Germinal center (tissue), 1 donor: ENCODE data around the gene CTSW.
"Not testable (repeated sequence)": the region's sequence is repeated elsewhere in the genome, so short reads cannot be mapped to it uniquely, and the experiment has no call there.

Source experiments
- DNase-seq: peaks from one replicate; pipeline ENCODE4 v3.0.0; 2012; ENCODE audit warnings: mixed read lengths, low spot score

The CTSW gene

DNA sequence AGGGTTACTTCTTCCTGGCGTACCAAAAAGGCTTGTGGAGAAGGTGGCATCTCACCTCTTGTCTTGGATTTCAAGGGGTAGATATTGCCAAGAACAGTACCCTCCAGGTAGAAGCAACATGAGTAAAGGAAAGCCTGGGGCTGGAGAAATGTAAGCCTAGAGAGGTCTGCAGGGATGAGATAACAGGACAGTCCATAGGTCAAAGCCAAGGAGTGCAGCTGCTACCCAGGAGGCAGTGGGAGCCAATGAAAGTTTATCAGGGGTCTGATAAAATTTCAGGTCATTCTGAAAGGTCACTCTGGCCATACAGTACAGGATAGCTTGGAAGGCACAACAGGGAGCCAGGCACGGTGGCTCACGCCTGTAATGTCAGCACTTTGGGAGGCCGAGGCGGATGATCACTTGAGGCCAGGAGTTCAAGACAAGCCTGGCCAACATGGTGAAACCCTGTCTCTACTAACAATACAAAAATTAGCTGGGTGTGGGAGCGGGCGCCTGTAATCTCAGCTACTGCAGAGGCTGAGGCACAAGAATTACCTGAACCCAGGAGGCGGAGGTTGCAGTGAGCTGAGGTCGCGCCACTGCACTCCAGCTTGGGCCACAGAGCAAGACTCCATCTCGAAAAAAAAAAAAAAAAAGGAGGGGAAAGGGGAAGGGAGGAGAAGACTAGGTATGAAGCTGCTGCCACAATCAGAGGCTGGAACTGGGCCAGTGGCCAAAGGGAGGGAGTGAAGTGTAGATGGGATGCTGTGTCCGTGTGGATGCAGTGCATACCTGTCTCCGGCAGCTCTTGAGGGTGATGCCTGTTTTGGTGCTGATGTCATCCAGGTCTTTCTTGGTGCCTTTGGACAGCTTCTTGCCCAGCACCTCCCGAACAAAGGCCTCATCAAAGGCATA is 7.4 kb downstream of the CTSW start:
- no peak for DNase-seq

DNA sequence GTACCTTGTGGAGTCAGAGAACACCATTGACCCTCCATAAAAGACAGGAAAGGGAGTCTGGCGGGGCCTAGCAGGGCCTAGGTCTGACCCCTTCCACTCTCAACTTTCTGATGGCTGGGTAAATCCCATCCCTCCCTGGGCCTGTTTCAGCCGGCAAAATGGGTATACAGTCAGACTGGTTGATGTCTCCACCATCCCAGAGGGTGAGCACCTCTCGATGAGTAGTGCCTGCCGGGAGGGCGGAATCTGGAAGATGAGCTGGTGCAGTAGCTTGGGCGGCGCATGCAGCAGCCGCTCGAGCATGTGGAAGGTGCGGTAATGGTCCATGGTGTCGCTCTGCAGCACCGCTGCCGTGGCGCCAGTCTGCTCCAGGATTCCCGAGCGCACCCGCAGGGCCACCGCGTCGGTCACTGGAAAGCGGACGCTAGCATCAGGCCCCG is 8.1 kb downstream of the CTSW start:
- DNase-seq, result no peak

DNA sequence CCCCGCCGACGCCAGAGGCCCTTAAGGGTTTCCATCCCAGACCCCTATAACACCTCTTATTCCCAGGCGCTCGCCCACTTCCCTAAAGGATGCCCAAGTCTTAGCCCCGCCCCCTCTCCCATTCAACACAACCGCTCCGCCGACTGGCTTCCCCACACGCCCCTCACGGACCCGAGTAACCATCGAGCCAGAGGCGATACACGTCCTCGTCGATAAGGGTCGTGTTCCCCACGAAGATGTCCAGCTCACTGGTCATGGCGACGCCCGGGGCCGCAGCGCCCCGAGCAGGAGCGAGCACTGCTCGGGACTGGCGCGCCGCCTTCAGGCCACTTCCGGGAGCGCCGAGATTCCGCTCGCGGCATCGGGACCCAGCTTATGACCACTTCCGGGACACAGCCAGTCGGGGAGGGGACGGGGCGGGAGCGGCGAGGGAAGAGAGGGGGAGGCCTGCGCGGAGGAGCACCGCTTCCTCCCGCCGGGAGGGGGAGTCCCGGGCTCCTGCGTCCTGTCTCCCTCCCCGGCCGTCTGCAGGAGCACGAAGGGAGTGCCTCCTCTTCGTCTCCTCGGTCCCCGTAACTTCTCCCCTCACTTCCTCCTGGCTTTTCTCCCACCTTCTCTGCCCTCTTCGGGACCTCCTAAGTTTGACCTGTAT is 8.7 kb downstream of the CTSW start, which contains the start of gene FIBP:
TSS of gene FIBP (minus strand) at position 309 of the 652 bp plus-strand sequence. CDS start at position 256, 53 bp downstream.
- DNase-seq, result peak; percentile 96

- DNase-seq, result peak; percentile 97
Measured at GRCh38 chr11:65890324-65891218, 10.9 kb downstream of the CTSW start, which contains the start of gene CCDC85B. TSS of gene CCDC85B (plus strand) at chr11:65890673. CDS start at chr11:65890784, 111 bp downstream.

DNA sequence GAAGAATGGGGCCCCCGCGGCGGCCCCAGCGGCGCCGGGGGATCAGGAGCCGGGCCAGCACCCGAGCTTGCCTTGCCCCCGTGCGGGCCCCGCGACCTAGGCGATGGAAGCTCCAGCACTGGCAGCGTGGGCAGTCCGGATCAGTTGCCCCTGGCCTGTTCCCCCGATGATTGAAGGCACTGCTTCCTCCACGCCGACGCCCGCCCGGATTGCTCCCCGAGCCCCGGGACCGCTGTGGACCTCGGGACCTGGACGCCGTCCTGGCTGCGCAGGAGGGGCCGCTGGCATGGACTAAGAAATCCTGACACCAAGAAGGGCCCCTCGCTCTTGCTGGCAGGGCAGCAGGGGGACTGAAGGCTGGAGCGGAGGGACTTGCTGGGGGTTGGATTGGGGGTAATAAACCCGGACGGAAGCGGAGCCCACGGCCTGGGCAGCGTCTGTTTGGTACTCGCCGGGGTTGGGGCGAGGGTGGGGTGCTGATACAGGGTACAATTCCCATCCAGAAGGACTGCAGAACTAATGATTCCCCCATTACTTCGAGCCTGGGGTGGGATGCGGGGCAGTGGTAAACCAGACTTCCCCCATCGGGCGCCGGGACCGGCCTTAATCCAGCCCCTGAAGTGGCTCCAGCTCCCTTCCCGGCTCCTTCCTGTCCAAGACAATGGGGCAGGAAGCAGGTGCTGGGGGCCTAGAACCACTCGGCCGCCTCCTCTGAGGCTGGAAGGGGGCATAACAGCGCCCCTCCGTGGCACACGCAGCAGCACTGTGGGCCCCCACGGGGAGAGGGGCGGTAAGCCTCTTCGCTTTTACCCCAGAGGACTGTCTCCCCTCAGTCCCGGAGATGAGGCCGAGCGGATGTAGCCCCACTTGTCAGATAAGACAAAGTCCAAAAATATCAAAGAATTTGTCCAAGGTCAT is 11.8 kb downstream of the CTSW start:
- no peak for DNase-seq

GRCh38 chr11:65892137-65892540 is 12.5 kb downstream of the CTSW start:
- not testable (repeated sequence) for DNase-seq

DNA sequence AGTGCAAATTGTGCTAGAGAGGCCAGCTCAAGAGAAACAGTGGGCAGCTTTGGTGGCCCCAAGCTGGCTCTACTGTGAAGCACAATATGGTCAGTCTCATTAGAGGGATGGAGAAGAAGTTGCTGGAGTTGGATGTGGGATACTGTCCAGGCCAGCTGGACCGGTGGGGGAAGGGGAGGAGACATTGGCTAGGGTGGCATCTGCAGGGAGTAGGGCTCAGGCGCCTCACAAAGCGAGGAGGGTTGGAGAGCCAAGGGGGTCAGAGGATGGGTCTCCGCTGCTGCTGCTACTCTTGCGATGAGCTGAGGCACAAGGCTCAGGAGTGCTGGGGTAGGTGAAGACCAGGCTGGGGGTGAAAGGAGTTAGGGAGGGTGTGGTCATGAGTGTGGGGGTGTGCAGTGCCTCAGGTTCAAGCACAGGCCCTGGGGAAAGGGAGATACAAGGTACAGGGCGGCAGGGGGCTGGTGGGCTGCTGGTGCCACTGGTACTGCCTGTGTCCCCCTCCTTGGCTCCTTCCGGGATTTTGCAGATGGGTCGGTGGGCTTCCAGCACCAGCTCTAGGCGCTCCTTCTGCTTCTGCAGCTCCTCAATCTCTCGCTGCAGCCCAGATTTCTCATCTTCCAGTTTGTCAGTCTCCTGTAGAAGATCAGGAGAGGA is 13.2 kb downstream of the CTSW start:
- no peak for DNase-seq

GRCh38 chr11:65894034-65894591 is 14.5 kb downstream of the CTSW start:
- no peak for DNase-seq

DNA sequence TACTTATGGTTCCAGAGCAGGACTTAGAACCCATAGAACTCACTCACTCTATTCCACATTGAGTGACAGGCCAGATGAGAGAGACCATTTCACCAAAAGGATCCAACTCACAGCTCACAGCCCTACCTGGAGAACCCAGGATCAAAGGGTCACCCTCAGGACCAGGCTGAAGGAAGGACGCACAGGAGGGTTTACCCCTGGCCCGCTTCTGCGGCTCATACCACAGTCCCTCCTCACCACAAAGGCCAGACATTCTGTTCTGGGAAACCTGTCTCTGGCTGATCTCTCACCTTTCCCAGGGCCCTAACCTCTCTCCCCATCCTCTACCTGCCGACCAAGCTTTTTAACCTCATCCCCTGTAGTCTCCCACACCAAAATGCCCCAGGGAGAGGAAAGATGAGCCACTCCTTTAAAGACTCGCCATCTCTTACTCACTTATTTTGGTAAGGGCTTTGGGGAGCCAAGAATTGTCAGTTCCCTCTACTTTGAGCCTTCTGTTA is 15.9 kb downstream of the CTSW start:
- no peak for DNase-seq

GRCh38 chr11:65896034-65896999 is 16.7 kb downstream of the CTSW start:
- no peak for DNase-seq

DNA sequence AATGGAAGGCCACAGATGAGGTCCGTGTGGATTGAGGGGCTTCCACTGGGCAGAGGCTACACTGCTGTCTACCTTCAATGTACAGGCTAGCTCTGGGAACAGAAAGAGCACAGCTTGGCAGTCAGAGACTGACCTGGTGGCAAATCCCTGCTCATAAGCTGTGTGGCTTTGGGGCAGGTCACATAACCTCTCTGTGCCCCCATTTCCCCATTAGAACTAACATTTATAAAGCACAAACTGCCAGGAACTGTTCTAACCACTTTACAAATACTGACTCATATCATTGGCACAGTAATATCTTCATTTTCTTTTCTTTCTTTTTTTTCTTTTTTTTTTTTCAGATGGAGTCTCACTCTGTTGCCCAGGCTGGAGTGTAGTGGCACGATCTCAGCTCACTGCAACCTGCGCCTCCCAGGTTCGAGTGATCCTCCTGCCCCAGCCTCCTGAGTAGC is 17.4 kb downstream of the CTSW start:
- no peak for DNase-seq

DNA sequence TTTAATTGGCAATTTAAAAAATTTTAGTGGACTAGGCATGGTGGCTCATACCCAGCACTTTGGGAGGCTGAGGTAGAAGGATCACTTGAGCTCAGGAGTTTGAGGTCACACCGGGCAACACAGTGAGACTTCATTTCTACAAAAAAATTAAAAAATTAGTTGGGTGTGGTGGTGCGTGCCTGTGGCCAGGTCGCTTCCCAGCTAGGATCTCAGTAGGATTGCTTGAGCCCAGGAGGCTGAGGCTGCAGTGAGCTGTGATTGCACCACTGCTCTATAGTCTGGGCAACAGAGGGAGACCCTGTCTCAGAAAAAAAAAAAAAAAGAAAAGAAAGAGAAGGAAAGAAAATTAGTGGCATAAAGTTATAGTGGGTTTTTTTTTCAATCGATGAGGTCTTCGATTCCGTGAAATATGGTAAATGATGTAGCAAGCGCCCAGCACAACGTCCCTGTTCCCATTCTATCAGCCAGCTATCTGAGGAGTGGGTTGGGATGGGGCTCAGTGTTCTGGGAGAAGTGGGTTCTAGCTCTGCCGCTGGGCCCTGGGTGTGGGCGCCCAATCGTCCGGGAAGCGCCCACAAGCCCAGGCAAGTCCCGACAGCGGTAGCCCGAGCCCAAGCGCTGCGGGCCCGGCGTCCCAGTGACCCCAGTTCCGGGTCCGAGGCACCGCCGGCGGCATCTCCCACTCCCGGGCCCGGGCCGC is 19.2 kb downstream of the CTSW start:
- DNase-seq, result no peak

DNA sequence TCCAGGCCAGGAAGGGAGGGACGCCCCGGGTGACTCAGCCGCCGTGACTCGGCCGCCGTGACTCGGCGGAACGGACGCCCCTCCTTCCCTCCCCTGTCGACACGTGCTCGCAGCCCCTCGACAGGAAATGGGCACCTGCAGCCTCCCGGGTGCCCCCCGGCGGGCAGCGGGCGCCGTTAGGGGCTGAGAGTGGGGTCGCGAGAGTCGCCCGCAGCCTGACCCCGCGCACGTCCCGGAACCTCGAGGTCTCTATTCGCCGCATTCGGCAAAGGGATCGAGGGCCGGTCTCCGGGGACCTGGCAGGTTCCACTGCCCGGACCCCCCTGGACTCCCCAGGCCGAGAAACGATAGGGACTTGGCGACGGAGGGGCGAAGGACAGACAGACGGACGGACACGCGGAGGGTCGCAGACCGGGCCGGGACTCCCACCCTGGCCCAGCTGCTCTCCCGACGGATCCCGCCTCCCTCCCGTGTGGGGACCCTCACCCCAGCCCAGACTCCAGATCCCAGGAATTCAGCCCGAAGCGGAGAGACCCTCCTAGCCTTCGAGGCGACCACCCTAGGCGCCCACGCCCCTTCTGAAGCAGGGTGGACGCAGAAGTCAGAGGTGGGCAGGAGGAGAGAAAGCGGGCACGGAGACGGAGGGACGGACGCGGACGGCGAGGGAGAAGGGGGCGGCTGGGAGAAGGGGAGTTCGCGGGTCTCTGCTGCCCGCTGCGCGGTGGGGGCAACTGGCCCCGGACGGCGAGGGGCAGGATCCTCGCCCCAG is 19.9 kb downstream of the CTSW start:
- no peak for DNase-seq

DNA sequence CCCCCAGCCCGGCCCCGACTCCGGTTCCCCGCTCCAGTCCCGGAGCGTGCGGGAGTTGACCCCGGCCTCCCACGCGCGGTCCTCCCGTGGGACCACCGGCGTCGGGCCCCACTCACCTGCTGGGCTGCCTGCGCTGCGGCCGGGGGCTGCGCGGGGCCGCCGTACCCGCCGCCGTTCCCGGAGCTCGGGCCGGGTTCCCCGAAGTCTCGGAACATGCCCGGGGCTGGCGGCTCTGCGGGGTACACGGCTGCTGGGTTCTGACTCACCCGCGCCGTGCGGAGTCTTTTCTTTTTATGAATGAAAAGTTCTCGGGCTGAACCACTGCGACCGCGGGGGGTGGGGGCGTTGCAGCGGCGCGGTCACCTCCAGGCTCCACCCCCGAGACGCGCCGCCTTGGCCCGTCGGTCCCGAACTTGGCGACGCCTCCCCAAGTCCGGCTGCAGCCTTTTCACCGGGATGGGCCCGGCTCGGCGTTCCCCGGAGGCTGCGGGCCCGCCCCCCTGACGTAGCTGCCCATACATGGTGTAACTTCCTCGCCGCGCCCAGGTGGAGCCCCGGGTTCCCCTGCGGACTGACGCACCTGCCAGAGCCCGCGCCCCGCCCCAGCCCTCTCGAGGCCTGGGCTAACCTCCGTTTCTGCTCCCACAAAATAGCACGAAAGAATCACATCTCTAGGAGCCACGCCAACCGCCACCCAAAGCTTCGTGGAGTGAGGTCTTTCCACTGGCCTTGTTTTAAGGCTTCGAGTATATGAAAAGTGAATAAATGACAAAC is 20.7 kb downstream of the CTSW start, which contains the start of gene FOSL1:
TSS of gene FOSL1 (minus strand) at position 264 of the 774 bp plus-strand sequence. CDS start at position 215, 49 bp downstream.
- DNase-seq, result peak; percentile 87

- no peak for DNase-seq
Measured at GRCh38 chr11:65900899-65901180, 21.2 kb downstream of the CTSW start.

- DNase-seq, result no peak
Measured at GRCh38 chr11:65903068-65903481, 23.4 kb downstream of the CTSW start.
